ENCODE results near the gene RNF223.
A peak's percentile ranks its signal among the peaks of the same experiment; 100 is the strongest.

RNF223 gene

GRCh38 chr1:1073743-1074587 lies at the start of gene RNF223:
Gene RNF223 (minus strand): TSS chr1:1074306. CDS start chr1:1072566, 1,740 bp downstream.
- FAIRE-seq = no peak

DNA sequence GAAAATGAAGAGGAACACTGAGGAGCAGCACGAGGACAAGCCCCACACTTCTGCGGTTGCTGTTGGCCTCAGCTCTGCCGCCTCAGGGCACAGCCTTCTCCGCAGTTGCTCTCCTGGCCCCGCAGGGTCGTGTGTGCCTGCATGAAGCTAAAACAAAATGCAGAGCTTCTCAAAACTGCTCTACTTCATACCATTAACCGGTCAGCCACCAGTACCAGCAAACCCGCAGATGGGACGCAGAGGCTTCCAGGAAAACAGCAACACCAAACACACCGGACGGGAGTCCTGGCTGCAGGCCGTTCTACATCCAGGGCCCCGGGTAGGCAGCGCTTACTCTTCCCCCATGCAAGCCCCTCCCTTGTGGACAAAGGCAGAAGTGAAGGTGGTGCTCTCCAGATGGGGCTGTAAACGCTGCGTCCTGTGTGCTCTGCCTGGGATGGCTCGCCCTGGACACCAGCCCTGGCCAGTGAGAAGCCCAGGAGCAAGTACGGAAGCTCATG lies 48.9 kb upstream of the RNF223 start:
- no peak for FAIRE-seq

GRCh38 chr1:1122078-1122811 lies 48.1 kb upstream of the RNF223 start:
- FAIRE-seq = no peak

DNA sequence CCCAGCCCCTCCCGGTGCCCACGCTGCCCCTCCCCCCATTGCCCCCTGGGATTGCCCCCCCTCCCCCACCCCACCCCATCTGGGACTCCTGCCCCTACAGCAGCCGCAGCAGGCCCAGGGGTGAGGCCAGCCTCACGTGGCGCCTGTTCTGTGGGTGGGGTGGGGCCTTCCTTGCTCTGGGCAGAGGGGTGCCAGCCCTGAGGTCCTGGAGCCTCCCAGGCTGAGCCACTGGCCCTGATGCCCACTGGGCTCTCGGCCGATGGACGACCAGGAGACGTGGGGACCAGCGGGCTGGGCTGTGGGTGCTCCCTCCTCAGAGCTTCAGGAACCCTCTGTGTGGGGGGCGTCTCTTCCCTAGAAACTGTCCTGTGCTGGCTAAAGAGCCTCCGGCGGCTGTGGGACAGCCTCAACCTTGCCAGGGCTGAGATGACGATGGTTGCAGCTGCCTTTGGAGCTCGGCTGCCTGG lies 47.5 kb upstream of the RNF223 start:
- FAIRE-seq = no peak

GRCh38 chr1:1120866-1121591 lies 46.9 kb upstream of the RNF223 start:
- FAIRE-seq = no peak

DNA sequence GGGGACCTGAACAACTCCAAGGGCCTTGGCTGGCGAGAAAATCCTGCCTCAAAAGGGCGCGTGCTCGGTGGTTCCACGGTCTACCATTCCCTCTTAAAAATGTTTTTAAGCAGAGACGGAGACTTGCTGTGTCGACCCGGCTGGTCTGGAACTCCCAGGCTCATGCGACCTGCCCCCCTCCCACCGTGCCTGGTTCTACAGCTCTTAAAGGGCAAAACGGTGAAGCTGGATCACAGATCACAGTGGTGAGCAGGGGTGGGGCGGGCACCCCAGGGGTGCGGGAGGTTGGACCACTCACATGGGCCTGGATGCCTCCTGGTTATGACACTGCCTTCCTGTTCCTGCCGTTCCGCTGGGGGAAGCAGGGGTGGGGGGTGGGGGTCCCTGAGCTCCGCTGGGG lies 46.0 kb upstream of the RNF223 start:
- FAIRE-seq = no peak

DNA sequence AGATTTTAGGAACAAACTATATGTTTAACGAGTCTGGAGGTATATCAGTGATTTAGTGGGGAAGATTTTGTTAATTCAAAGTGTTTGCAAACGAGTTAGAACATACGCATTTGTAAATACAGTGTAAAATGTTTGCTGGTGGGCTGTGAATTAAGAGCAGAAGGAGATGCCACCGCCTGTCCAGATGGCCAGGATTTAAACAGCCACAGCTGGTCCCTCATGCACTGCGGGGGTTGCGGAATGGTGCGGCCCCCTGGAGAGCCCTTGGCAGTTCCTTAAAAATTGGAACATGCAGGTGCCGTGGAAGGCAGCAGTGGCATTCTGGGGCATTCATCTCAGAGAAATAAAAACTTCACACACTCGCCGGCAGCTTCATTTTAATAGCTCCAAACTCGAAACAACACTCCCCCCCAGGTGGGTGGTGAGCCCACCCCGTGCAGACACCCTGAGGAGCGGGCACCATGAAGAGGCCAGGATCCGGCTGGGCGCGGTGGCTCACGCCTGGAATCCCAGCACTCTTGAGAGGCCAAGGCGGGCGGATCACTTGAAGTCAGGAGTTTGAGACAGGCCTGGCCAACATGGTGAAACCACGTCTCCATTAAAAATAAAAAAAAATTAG lies 45.3 kb upstream of the RNF223 start:
- FAIRE-seq = no peak

DNA sequence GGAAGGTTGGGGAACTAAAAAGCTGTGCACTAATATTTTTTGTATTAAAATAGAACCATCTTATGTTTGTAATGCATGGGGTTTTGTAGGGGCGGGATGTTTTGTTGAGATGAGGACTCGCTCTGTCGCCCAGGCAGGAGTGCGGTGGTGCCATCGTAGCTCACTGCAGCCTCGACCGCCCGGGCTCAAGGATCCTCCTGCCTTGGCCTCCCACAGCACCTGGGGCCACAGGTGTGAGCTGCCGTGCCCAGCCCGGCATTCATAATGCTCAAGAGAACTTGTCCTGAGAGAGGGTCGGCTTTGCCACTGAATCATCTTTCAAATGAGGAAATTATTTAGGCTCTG lies 44.7 kb upstream of the RNF223 start:
- no peak for FAIRE-seq

DNA sequence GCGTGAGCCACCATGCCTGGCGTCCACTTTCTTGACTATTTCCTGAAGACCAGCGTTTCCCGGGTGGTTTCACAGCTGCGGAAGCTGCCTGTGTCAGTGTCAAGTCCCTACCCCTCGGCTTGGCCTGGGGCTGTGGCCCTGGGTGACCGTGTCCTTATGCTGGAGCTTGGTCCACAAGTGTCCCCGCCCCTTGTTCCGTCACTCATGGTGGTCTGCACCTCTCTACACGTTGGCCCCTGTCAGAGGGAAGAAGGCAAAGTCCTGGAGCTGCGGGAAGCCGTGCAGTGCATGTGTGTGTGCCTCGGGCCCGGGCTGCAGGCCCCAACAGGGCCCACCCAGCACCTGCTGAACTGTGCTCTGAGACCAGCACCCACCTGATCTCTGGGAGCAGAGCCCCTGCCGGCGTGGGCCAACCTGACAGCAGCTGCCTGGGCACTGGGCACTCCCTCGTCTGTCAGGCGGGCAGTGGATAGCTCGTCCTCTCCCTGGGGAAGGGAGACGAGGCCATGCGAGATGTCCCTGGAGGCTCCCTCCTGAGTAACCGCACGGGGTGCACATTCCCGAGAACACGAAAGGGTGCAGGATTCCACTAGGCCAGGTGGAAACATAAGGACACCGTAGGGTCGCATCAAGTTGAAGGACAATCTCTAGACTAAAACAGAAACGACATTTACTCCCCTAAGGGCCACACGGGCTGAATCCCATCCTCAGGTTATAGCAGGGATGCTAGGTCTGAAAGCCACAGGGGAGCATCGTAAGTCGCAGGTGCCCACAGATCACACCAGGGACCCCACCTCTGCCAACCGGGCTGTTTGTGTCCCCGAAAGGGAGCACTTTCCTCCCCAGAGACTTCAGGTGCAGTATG lies 44.1 kb upstream of the RNF223 start:
- FAIRE-seq = no peak

DNA sequence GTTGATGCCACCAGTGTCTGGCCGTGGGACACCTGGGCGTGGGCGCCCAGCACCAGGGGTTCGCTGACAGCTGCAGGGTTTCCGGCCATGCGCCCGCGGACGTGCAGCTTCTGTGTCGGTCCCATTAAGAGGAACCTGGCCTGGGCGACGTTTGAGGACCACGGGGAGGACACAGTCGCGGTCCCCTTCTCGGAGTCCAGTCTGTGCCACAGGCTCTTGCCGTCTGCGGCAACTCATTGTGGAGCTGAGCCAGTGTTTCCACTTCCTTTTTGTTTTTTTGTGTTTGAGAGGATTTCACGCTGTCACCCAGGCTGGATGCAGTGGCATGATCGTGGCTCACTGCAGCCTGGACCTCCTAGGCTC lies 43.3 kb upstream of the RNF223 start:
- FAIRE-seq = no peak

DNA sequence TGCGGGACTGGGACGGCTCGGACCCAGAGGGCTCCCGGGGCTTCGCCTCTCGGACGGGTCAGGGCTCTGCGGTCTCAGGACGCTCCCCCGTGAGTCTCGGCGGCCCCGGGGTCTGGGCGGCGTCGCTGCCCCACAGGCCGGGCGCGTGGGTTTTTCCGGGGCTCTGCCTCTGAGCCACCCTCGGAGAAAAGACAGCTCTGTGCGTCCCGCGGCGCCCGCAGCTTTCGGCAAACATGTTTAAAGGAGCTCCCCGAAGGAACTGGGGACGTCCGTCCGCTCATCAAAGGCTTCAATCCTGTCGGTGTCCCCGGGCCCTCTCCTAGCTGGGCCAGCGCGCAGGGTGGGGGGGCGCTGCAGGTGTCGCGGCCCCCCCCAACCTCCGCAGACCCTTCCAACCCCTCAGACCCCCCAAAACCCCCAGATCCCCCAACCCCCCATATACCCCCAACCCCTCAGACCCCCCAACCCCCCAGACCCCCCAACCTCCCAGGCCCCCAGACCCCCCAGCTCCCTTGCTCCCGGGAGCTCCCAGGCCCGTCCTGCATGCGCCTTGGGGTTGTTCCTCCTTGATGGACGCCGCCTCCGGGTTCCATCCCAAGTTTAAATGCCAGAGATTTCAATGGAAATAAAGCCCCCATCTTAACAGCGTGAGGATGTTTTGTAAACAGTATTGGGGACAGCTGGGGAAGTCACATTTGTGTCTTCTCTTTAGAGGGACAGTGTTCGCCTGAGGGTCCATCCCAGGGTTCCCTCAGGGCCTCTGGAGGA lies 42.8 kb upstream of the RNF223 start:
- no peak for FAIRE-seq

DNA sequence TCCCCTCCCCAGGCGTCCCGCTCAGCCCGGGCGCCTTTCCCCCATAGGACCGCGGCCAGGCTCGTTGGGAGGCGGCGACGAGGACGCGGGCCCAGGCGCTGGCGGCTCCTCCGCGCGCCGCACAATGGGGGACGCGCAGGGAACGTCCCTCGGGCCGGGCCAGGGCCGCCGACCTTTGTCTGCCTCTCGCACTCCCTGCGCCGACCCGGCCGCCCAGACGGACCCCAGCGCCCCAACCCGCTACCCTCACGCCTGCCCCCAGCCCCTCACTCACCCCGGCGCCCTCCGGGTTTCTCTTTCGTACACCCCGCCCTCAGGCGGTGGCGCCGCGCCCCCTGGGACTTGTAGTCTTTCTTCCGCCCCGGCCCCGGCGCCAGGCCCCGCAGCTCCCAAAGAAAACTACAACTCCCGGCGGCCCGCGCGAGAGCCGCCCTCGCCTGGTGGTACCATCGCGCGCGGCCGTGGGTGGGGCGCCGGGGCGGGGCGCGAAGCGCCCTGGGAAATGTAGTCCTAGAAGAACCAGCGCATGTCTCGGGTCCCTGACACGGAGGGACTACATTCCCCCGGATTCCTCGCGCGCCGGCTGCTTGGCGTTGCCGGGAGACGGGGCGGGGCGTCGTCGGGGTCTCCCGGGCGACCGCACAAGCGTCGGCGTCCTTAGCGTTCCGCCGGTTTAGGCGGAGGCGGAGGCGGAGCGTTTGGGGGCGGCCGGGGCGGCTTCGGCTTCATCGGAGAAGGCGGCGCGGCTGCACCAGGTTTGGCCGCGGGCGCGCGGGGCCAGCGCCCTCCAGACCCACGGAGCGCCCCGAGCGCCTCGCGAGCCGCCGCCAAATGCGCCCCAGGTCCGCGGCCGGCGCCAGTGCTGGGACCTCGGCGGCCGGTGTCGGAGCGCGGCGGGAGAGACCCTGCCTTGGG lies 41.9 kb upstream of the RNF223 start, which contains the start of gene C1orf159:
Gene C1orf159, minus strand, starts transcription at position 304 of the 915 bp plus-strand sequence. CDS start 24,546 bp downstream, outside the sequence.
- FAIRE-seq = peak; percentile 3

- no peak for FAIRE-seq
Observed at GRCh38 chr1:1115136-1115785, 41.2 kb upstream of the RNF223 start.

DNA sequence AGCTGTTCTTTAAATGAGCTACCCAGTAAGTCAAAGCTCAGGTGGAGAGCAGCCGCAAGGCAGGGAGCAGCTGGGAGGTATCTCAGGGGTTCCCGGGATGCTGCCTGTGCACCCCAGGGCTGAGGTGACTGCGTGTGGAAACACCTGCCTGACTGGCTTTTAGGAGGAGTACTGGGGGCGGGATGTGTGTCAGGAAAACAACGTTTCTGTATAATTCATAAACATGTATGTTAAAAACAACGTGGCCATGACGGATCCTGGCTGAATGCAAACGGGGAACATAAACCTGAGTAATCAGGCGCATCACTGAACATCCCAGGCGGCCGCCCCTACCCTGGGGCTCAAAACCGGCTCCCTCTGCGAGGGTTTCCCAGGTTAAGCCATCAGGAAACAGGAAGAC lies 40.3 kb upstream of the RNF223 start:
- no peak for FAIRE-seq

- no peak for FAIRE-seq
Observed at GRCh38 chr1:1112237-1112985, 38.3 kb upstream of the RNF223 start.

- FAIRE-seq = no peak
Observed at GRCh38 chr1:1111516-1112236, 37.6 kb upstream of the RNF223 start.

GRCh38 chr1:1110561-1110971 lies 36.5 kb upstream of the RNF223 start:
- FAIRE-seq = no peak

- no peak for FAIRE-seq
Observed at GRCh38 chr1:1109743-1110142, 35.6 kb upstream of the RNF223 start.
